GM20431 (cell line): ENCODE data around the gene TMEM138.

Experiments used
- in situ Hi-C: fragments of 300-500 bp; cut with MseI, MboI; formaldehyde crosslinking; loops from one replicate; pipeline ENCODE4 v1.15.0; 2020; ENCODE audit warnings: low sequenced_read_pairs; ENCODE audit not compliant: unreplicated experiment

The TMEM138 gene

DNA sequence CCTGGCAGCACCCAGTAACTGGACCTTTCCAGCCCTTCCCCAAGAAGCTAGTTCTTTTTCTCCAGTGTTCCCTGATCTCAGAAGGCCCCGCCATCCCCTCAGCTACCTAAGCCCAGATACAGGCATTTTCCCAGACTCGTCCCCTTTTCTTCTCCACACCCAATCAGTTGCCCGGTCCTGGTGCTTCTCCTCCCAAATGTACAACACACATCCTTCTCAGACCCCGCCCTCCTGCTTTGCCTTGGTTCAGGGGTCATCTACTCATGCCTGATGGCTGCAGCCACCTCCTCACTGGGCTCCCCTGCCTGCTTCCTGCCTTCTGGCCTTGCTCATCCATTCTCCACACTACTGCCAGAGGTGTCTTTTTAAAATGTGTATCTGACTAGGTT lies 22.7 kb upstream of the TMEM138 start:
- in situ Hi-C loops, result loop anchor here (10.0 kb wide), 1 partner anchor 45 kb away; no protein-coding TSS in a partner anchor

DNA sequence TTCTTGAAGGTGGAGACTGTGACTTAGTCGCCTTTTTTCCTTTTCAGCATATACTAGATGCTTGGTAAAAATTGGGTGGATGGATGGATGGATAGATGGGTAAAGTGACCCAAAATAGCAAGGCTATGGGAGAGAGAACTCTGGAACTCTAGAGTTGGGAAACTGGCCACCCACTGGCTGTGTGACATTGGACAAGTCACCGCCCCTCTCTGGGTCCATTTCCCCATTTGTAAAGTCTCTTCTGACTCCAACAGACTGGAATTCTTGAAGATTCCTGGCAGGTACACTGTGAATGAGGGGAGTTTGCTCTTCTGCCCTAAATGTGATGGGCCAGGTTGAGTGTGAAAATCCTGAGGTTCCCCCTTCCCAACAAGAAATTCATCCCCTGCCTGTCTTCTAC lies 21.2 kb upstream of the TMEM138 start:
- in situ Hi-C loops, result no loop called here

DNA sequence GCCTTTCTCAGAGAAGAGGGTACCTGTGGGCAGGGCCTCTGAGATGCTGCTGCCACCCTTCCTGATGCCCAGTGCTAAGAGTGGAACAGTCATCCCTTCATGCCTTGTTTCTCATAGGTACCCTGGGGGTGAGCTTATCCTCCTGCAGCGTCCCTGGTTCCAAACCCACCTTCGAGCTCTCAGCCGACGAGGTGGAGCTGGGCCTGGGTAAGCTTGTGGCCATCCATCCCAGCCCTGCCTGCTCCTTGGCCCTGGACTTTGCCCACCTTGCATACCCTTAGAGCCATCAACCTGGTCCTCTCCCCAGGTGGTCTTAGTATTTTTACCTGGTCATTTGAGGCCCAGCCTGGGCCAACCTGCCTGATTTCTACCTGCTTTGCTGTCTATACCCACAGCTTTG lies 20.5 kb upstream of the TMEM138 start:
- in situ Hi-C loops, result no loop called here

DNA sequence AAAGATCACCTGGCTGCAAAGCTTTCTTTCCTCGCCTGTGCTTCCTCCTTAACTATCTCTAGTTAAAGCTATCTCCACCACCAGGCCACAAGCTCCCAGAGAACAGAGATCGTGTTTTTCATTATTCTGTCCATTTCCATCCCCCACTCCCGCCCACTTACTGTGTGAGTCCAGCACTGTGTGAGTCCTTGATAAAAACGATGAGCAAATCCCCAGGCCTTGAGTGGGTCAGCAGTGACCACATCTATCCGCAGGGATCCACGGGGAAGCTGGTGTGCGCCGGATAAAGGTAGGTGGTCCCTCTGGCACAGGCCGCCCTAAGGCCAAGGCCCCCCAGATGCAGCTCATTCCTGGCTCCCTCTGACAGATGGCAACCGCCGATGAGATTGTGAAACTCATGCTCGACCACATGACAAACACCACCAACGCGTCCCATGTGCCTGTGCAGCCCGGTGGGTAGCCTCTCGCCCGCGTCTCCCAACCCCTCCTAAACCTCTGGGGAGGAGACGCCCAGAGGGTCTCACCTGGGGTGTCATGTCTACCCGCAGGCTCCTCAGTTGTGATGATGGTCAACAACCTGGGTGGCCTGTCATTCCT lies 19.9 kb upstream of the TMEM138 start:
- in situ Hi-C loops, result no loop called here

DNA sequence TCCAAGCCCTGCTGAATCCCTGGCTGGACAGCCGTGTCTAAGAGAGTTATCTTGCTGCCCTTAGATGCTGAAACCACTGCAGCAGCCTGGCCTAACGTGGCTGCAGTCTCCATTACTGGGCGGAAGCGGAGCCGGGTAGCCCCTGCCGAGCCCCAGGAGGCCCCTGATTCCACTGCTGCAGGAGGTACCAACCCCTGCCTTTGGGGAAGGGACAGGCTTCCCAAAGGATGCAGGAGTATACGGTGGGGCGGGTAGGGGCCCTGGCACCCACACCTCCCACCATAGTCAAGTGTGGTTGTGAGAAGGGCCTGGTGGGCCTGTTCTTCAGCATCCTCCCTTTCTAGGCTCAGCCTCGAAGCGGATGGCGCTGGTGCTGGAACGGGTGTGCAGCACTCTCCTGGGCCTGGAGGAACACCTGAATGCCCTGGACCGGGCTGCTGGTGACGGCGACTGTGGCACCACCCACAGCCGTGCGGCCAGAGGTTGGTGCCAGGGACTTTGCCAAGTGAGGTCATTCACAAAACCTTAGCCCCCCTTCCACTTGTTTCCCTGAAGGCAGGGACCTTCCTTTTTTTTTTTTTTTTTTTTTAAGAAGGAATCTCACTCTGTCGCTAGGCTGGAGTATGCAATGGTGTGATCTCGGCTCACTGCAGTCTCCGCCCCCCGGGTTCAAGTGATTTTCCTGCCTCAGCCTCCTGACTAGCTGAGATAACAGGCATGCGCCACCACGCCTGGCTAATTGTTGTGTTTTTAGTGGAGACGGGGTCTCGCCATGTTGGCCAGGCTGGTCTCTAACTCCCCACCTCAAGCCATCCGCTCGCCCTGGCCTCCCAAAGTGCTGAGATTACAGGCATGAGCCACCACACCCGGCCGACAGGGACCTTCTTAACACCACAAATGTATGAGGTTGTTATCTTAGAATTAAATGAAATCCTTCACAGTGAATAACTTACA lies 18.1 kb upstream of the TMEM138 start:
- in situ Hi-C loops, result no loop called here

- in situ Hi-C loops, result no loop called here
These were observed 17.0 kb upstream of the TMEM138 start for GRCh38 chr11:61345170-61345610.

- in situ Hi-C loops, result no loop called here
These were observed 16.0 kb upstream of the TMEM138 start for GRCh38 chr11:61345954-61346843.

- in situ Hi-C loops, result no loop called here
These were observed 14.2 kb upstream of the TMEM138 start for GRCh38 chr11:61347916-61348461.

DNA sequence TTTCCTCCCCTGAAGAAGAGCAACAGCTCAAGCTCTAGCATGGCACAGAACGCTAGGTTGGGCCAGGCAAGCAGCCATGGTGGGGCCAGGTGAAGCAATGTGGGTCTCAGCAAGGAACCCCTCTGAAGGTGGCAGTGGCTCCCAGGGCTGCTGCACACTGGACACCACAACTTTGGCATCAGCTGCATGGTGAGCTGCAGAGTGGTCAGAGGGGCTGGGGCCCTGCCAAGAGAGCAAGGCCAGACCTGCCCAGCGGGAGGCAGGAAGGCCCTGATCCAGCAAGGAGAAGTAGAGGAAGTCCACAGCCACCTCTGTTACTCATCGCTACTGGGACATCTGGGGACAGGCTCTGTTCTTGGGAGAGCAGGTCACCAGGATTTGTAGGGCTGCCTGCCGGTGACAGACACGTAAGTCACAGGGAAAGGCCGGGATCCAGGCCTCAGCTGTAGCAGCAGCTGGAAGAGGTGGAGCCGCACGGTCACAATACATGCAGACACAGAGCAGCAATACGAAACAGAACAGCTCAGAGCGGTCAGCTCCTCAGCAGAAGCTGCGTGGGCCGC lies 12.9 kb upstream of the TMEM138 start:
- in situ Hi-C loops, result no loop called here

- in situ Hi-C loops, result no loop called here
These were observed 12.3 kb upstream of the TMEM138 start for GRCh38 chr11:61349916-61350315.

GRCh38 chr11:61350336-61350735 lies 11.8 kb upstream of the TMEM138 start:
- in situ Hi-C loops, result no loop called here

DNA sequence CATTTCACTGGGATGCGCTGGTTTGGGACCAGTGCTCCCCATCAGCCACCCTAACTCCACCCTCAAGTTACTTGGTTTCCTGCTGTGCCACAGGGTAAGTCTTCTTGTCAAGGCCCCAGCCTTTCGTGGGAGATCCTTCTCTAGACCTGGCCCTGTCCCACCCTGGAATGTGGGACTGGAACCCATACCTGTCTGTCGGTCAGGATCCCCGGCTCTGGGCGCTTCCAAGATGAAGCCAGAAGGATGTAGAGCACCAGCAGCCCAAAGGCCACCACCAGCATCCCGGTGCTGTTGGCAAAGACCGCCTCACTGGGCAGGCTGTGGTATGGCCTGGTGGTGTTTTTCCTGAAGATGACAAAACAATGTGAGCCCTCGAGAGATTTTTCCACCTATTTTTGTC lies 11.4 kb upstream of the TMEM138 start:
- in situ Hi-C loops, result no loop called here

GRCh38 chr11:61352038-61352437 lies 10.1 kb upstream of the TMEM138 start:
- in situ Hi-C loops, result no loop called here

DNA sequence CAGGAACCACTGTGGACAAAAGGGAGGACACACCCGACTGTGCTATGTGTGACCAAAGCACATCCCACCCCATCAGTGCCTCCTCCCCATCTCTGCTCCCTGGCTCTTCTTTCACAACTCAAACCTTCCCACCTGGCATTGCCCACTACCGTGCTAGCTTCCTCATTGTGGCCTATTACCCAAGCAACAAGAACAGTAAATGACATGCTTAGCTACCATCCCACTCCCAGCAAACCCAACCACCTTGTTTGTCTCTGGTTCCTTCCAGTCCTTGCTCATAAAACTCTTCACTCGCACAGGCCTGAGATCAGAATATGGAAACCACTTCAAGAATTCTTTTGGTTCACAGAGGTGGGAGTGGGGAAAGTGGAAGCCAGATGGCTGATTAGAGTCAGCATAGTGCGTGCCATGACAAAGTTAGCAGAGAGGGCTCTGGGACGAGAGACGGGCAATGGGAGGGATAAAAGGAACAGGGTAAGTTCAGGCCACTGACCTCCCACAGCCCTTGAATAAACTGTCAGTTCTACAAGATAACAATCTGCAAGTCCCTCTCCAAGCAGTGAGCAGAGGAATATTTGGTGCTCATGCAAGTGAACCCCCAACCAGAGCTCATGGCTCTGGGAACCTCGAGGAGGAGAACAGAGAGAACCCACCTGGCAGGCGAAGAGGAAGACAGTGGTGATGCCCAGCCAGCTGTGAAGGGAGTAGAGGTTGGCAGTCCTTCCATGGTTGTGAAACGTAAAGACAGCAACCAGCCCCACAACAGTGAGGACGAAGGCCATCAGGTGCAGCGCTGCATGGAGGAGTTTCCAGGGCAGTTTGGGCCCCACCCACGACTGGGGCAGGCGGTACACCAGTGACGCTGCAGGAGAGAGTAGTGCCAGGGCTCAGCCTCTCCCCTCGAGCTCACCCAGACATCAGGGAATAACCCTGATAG lies 8.8 kb upstream of the TMEM138 start:
- in situ Hi-C loops, result no loop called here

GRCh38 chr11:61354208-61354607 lies 8.0 kb upstream of the TMEM138 start:
- in situ Hi-C loops, result no loop called here

DNA sequence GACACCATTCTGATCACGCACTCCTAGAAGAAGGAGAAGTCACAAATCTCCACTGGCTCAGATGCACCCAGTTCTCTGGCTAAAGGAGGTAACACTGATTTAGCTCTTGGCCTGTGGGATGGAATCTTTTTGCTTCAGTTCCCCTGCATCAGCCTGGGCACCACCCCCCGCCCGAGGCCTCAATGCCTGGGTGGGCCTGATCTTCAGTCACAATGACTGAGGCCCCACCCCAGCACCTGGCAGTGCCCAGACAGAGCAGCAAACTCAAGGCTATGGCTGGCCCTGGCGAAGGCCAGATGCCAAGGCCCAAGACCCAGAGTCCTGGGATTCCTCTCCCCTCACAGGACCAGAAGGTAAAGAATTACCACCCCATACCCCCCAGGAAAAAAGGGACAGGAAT lies 5.5 kb upstream of the TMEM138 start:
- in situ Hi-C loops, result no loop called here

GRCh38 chr11:61357233-61357893 lies 4.8 kb upstream of the TMEM138 start:
- in situ Hi-C loops, result no loop called here

- in situ Hi-C loops, result no loop called here
These were observed 4.3 kb upstream of the TMEM138 start for GRCh38 chr11:61357894-61358239.
